CD1c-positive myeloid dendritic cell (primary cell): ENCODE data around the gene HBA2.
"Not testable (repeated sequence)": the region's sequence is repeated elsewhere in the genome, so short reads cannot be mapped to it uniquely, and the experiment has no call there.

Experiments
- DNase-seq: peaks from one replicate; pipeline ENCODE4 v3.0.0-alpha.2; 2016; ENCODE audit errors: extremely low spot score

The HBA2 gene

DNA sequence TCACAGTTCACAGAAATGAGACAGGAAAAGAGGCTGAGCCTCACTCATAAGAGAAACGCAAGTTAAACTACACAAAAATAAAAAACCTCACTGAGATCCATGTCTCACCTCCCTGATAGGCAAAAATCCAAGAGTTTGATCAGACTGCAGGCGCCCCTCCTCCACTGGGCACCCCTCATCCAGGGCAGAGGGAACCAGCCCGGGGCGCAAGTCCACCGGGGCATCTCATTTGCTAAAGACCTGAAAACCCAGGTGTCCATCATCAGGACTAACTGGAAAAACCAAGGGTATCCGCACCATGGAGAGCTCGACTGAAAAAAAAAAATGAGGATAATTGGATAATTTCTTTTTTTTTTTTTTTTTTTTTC, 17.7 kb upstream of the HBA2 start:
- no peak for DNase-seq

- DNase-seq, result no peak
Observed at GRCh38 chr16:159136-159849, 13.4 kb upstream of the HBA2 start.

GRCh38 chr16:160242-160641, 12.4 kb upstream of the HBA2 start:
- DNase-seq, result not testable (repeated sequence)

DNA sequence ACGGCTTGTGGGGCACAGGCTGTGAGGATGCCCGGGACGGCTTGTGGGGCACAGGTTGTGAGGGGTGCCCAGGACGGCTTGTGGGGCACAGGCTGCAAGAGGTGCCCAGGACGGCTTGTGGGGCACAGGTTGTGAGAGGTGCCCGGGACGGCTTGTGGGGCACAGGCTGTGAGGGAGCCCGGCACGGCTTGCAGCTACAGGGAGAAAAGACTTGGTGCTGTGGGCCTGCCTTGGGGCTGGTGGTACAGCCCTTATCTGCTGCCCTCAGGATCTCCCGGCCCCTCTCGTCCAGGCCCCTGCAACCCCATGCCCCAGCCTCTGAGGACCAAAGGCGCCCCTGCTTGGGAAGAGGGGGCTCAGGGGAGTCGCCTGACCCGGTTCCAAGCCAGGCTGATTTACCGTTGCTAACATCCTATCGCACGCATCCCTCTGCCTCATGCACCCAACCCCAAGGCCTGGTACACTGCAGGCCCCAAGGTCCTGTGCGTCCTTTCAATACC, 11.9 kb upstream of the HBA2 start:
- no peak for DNase-seq

DNA sequence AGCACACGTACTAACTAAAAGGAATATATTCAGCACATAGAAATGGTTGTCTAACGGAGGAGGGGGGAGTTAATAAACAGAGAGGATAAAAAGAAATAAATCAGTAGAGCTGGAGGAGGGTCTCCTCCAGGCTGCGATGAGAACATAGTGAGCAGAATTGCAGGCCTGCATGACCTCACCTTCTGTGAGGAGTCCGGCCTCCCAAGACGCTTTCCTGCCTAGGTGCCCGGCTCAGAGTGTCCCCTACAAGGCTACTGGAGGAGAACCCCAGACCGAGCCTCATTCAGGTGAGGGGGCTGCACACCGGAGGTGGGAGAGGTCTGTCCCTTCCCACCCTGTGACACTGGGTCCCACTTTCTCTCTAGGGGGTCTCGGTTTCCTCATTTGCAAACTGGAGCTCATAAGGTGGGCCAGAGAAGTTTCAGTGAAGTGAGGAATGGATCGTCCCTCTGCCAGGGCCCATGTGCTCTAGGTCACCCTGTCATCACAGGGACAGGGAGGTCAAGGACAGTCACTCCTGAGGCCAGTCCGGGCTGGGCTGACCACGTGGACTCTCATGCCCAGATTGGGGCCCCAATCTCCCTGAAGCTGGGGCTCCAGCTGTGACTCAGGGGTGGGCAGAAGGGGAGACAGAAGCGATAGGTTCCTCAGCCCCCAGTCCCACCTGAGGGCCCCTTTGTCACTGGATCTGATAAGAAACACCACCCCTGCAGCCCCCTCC, 10.2 kb upstream of the HBA2 start:
- no peak for DNase-seq

DNA sequence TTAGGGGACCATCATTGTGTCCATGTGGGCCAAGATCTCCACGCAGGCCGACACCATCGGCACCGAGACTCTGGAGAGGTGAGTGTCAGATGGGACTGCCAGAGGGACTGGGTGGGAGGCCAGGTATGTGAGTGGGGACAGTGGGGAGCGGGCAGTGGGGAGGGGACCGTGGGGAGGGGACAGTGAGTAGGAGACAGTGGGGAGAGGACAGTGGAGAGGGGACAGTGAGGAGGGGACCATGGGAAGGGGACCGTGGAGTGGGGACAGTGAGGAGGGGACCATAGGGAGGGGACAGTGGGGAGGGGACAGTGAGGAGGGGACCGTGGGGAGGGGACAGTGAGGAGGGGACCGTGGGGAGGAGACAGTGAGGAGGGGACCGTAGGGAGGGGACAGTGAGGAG, 9.5 kb upstream of the HBA2 start:
- not testable (repeated sequence) for DNase-seq

DNA sequence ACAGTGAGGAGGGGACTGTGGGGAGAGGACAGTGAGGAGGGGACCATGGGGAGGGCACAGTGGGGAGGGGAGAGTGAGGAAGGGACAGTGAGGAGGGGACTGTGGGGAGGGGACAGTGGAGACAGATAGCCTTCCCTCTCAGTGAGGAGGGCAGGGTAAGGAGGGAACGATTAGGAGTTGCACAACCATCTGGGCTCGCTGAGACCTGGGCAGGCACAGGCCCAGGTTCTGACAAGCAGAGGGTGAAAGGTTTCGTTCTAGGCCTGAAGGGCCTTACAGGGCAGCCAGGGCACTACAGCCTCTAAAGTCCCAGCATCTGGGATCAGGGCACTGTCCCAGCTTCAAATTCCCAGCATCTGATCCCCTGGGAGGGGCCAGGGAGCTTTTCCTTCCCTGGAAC, 9.0 kb upstream of the HBA2 start:
- not testable (repeated sequence) for DNase-seq

DNA sequence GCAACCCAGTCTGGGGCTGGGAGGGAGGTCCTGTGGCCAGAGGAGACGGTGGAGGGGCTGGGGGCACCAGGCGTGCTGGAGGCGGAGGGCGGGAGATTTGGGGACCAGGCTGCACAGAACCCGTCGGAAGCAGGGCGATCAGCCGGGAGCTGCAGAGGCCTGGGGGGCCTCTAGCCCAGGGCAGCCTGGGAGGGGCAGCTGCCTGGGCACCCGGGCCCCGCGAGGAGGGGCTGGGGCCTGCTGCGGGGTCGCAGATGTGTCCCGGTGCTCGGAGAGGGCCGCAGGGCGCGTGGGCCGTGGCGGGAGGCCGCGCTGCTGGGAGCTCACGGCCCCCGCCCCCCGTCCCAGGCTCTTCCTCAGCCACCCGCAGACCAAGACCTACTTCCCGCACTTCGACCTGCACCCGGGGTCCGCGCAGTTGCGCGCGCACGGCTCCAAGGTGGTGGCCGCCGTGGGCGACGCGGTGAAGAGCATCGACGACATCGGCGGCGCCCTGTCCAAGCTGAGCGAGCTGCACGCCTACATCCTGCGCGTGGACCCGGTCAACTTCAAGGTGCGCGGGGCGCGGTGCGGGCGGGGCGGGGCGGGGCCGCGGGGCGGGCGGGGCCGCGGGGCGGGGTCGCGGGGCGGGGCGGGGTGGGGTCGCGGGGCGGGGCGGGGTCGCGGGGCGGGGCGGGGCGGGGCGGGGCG, 8.4 kb upstream of the HBA2 start:
- not testable (repeated sequence) for DNase-seq

GRCh38 chr16:164827-165538, 7.7 kb upstream of the HBA2 start:
- peak; percentile 10 for DNase-seq

GRCh38 chr16:165539-166374, 6.9 kb upstream of the HBA2 start, which contains the start of gene HBM:
HBM (plus strand) TSS chr16:165978; CDS start chr16:165998, 20 bp downstream.
- no peak for DNase-seq

GRCh38 chr16:166375-167121, 6.1 kb upstream of the HBA2 start:
- DNase-seq, result no peak

GRCh38 chr16:167122-167690, 5.5 kb upstream of the HBA2 start:
- no peak for DNase-seq

- DNase-seq, result no peak
Observed at GRCh38 chr16:168424-168823, 4.3 kb upstream of the HBA2 start.

DNA sequence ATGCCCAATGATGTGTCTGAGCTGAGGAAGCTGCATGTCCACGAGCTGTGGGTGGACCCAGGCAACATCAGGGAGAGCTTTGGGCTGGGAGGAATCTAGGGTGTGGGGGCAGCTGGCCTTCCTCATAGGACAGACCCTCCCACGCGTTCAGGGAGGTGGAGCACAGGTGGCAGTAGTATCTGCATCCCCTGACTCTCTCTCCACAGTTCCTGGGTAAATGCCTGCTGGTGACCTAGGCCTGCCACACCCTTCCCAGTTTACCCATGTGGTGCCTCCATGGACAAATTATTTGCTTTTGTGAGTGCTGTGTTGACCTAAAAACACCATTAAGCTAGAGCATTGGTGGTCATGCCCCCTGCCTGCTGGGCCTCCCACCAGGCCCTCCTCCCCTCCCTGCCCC, 3.7 kb upstream of the HBA2 start:
- no peak for DNase-seq

DNA sequence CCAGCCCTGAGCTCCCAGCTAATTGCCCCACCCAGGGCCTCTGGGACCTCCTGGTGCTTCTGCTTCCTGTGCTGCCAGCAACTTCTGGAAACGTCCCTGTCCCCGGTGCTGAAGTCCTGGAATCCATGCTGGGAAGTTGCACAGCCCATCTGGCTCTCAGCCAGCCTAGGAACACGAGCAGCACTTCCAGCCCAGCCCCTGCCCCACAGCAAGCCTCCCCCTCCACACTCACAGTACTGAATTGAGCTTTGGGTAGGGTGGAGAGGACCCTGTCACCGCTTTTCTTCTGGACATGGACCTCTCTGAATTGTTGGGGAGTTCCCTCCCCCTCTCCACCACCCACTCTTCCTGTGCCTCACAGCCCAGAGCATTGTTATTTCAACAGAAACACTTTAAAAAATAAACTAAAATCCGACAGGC, 2.6 kb upstream of the HBA2 start:
- not testable (repeated sequence) for DNase-seq

GRCh38 chr16:170788-171187, 1.9 kb upstream of the HBA2 start:
- no peak for DNase-seq

DNA sequence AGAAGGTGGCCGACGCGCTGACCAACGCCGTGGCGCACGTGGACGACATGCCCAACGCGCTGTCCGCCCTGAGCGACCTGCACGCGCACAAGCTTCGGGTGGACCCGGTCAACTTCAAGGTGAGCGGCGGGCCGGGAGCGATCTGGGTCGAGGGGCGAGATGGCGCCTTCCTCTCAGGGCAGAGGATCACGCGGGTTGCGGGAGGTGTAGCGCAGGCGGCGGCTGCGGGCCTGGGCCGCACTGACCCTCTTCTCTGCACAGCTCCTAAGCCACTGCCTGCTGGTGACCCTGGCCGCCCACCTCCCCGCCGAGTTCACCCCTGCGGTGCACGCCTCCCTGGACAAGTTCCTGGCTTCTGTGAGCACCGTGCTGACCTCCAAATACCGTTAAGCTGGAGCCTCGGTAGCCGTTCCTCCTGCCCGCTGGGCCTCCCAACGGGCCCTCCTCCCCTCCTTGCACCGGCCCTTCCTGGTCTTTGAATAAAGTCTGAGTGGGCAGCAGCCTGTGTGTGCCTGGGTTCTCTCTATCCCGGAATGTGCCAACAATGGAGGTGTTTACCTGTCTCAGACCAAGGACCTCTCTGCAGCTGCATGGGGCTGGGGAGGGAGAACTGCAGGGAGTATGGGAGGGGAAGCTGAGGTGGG, 657 bp downstream of the HBA2 start:
- DNase-seq, result not testable (repeated sequence)

DNA sequence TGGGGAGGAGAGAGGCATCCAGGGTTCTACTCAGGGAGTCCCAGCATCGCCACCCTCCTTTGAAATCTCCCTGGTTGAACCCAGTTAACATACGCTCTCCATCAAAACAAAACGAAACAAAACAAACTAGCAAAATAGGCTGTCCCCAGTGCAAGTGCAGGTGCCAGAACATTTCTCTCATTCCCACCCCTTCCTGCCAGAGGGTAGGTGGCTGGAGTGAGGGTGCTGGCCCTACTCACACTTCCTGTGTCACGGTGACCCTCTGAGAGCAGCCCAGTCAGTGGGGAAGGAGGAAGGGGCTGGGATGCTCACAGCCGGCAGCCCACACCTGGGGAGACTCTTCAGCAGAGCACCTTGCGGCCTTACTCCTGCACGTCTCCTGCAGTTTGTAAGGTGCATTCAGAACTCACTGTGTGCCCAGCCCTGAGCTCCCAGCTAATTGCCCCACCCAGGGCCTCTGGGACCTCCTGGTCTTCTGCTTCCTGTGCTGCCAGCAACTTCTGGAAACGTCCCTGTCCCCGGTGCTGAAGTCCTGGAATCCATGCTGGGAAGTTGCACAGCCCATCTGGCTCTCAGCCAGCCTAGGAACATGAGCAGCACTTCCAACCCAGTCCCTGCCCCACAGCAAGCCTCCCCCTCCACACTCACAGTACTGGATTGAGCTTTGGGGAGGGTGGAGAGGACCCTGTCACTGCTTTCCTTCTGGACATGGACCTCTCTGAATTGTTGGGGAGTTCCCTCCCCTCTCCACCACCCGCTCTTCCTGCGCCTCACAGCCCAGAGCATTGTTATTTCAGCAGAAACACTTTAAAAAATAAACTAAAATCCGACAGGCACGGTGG, 1.5 kb downstream of the HBA2 start:
- DNase-seq, result not testable (repeated sequence)
